SK-N-SH (cell line): ENCODE results near the gene B4GALT1.

Source experiments
- FOXJ3 ChIP-seq: sonication (generic); formaldehyde crosslinking; IDR thresholded peaks from 2 replicates; pipeline ENCODE4 v1.5.1; 2020; ENCODE audit warnings: mild to moderate bottlenecking, missing genetic modification reagents
- GATA2 ChIP-seq: sonication (generic); formaldehyde crosslinking; IDR thresholded peaks from 2 replicates; pipeline ENCODE4 v1.5.0; 2020; ENCODE audit warnings: mild to moderate bottlenecking, missing genetic modification reagents
- NFIC ChIP-seq: IDR thresholded peaks from 2 replicates; pipeline ENCODE4 v1.4.0; 2012; ENCODE audit warnings: borderline replicate concordance
- POLR2AphosphoS5 ChIP-seq: IDR thresholded peaks from 2 replicates; pipeline ENCODE4 v1.6.1; 2012; ENCODE audit warnings: low read depth, low read length
- RCOR1 ChIP-seq: fragments of 150-350 bp; IDR thresholded peaks from 2 replicates; pipeline ENCODE4 v1.6.1; 2017; ENCODE audit warnings: antibody characterized with exemption, low read length
- RFX5 ChIP-seq: IDR thresholded peaks from 2 replicates; pipeline ENCODE4 v1.6.1; 2012; ENCODE audit warnings: mild to moderate bottlenecking, improper control_type of control experiment, low read length
- TAF1 ChIP-seq: IDR thresholded peaks from 2 replicates; pipeline ENCODE4 v1.6.1; 2012; ENCODE audit warnings: low read depth, mild to moderate bottlenecking, low read length, moderate library complexity, borderline replicate concordance
- YY1 ChIP-seq: IDR thresholded peaks from 2 replicates; pipeline ENCODE4 v1.4.0; 2012; ENCODE audit warnings: low read depth, mild to moderate bottlenecking
- TF ChIP-seq, protein P1 (sequence below): fragments of 200-600 bp; sonication (generic); IDR thresholded peaks from 2 replicates; pipeline ENCODE4 v1.6.1; 2017; ENCODE audit warnings: antibody characterized with exemption, mild to moderate bottlenecking, moderate library complexity
- TF ChIP-seq, protein P2 (sequence below): fragments of 150-350 bp; IDR thresholded peaks from 2 replicates; pipeline ENCODE4 v1.6.1; 2017; ENCODE audit warnings: antibody characterized with exemption, low read length, low read depth, borderline replicate concordance
- TF ChIP-seq, protein P3 (sequence below): IDR thresholded peaks from 2 replicates; pipeline ENCODE4 v1.6.1; 2012; ENCODE audit warnings: mild to moderate bottlenecking, low read depth, low read length, moderate library complexity

DNA sequence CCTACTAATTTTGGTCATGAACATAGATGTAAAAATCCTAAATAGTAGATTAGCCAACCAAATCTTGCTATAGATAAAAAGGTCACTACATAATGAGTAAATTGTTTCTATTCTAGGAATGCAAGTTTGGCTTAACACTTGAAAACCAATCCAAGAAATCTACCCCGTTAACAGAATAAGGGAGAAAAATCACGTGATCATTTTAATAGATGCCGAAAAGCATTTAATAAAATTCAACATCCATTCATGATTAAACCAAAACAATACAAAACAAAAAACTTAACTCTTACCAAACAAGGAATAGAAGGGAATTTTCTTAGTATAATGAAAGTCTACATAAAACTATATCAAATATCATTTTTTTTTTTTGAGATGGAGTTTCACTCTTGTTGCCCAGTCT lies 69.9 kb downstream of the B4GALT1 start:
- TF ChIP-seq POLR2AphosphoS5 (no peak), RFX5 (no peak), GATA2 (CRISPR knock-in tag) (no peak), NFIC (no peak), YY1 (no peak), TAF1 (no peak), FOXJ3 (CRISPR knock-in tag) (no peak), RCOR1 (no peak)
- TF ChIP-seq, protein P1, sequence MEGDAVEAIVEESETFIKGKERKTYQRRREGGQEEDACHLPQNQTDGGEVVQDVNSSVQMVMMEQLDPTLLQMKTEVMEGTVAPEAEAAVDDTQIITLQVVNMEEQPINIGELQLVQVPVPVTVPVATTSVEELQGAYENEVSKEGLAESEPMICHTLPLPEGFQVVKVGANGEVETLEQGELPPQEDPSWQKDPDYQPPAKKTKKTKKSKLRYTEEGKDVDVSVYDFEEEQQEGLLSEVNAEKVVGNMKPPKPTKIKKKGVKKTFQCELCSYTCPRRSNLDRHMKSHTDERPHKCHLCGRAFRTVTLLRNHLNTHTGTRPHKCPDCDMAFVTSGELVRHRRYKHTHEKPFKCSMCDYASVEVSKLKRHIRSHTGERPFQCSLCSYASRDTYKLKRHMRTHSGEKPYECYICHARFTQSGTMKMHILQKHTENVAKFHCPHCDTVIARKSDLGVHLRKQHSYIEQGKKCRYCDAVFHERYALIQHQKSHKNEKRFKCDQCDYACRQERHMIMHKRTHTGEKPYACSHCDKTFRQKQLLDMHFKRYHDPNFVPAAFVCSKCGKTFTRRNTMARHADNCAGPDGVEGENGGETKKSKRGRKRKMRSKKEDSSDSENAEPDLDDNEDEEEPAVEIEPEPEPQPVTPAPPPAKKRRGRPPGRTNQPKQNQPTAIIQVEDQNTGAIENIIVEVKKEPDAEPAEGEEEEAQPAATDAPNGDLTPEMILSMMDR: no peak
- TF ChIP-seq, protein P2, sequence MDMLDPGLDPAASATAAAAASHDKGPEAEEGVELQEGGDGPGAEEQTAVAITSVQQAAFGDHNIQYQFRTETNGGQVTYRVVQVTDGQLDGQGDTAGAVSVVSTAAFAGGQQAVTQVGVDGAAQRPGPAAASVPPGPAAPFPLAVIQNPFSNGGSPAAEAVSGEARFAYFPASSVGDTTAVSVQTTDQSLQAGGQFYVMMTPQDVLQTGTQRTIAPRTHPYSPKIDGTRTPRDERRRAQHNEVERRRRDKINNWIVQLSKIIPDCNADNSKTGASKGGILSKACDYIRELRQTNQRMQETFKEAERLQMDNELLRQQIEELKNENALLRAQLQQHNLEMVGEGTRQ: no peak
- TF ChIP-seq, protein P3, sequence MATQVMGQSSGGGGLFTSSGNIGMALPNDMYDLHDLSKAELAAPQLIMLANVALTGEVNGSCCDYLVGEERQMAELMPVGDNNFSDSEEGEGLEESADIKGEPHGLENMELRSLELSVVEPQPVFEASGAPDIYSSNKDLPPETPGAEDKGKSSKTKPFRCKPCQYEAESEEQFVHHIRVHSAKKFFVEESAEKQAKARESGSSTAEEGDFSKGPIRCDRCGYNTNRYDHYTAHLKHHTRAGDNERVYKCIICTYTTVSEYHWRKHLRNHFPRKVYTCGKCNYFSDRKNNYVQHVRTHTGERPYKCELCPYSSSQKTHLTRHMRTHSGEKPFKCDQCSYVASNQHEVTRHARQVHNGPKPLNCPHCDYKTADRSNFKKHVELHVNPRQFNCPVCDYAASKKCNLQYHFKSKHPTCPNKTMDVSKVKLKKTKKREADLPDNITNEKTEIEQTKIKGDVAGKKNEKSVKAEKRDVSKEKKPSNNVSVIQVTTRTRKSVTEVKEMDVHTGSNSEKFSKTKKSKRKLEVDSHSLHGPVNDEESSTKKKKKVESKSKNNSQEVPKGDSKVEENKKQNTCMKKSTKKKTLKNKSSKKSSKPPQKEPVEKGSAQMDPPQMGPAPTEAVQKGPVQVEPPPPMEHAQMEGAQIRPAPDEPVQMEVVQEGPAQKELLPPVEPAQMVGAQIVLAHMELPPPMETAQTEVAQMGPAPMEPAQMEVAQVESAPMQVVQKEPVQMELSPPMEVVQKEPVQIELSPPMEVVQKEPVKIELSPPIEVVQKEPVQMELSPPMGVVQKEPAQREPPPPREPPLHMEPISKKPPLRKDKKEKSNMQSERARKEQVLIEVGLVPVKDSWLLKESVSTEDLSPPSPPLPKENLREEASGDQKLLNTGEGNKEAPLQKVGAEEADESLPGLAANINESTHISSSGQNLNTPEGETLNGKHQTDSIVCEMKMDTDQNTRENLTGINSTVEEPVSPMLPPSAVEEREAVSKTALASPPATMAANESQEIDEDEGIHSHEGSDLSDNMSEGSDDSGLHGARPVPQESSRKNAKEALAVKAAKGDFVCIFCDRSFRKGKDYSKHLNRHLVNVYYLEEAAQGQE: no peak
